WERI-Rb-1 (cell line): ENCODE results near the gene SCART1.
"Not testable (repeated sequence)": the region's sequence is repeated elsewhere in the genome, so short reads cannot be mapped to it uniquely, and the experiment has no call there.

Source experiments
- DNase-seq: peaks from one replicate; pipeline ENCODE4 v3.0.0-alpha.2; 2020
- H3K27ac ChIP-seq: fragments of 250-450 bp; sonication (Bioruptor Pico); 2 replicates; pipeline ENCODE4 v1.5.1; 2020; ENCODE audit warnings: mild to moderate bottlenecking, moderate library complexity
- H3K27me3 ChIP-seq: fragments of 250-450 bp; sonication (Bioruptor Pico); 2 replicates; pipeline ENCODE4 v1.5.1; 2021; ENCODE audit warnings: mild to moderate bottlenecking, low read depth, moderate library complexity; ENCODE audit not compliant: insufficient read depth, severe bottlenecking
- H3K36me3 ChIP-seq: fragments of 250-450 bp; sonication (Bioruptor Pico); 2 replicates; pipeline ENCODE4 v1.5.1; 2020; ENCODE audit warnings: mild to moderate bottlenecking, moderate library complexity
- H3K4me3 ChIP-seq: 2 replicates; pipeline ENCODE4 v1.5.1; 2011; ENCODE audit warnings: low read depth, mild to moderate bottlenecking, control low read depth, low read length
- H3K9me3 ChIP-seq: fragments of 250-450 bp; sonication (Bioruptor Pico); 2 replicates; pipeline ENCODE4 v1.5.1; 2021; ENCODE audit warnings: mild to moderate bottlenecking, moderate library complexity; ENCODE audit not compliant: severe bottlenecking
- TF ChIP-seq, protein P1 (sequence below): IDR thresholded peaks from 2 replicates; pipeline ENCODE4 v1.5.1; 2011; ENCODE audit warnings: low read depth, mild to moderate bottlenecking, control low read depth, inconsistent platforms, low read length

Gene SCART1

GRCh38 chr10:133465191-133465949 is 11.6 kb downstream of the SCART1 start:
- Histone ChIP-seq H3K4me3 (no peak overlapping the region), H3K27ac (no peak overlapping the region), H3K27me3 (no peaks in the 10 kb centered on the region), H3K36me3 (no peaks in the 10 kb centered on the region), H3K9me3 (no peaks in the 10 kb centered on the region)
- DNase-seq = no peak
- TF ChIP-seq, protein P1, sequence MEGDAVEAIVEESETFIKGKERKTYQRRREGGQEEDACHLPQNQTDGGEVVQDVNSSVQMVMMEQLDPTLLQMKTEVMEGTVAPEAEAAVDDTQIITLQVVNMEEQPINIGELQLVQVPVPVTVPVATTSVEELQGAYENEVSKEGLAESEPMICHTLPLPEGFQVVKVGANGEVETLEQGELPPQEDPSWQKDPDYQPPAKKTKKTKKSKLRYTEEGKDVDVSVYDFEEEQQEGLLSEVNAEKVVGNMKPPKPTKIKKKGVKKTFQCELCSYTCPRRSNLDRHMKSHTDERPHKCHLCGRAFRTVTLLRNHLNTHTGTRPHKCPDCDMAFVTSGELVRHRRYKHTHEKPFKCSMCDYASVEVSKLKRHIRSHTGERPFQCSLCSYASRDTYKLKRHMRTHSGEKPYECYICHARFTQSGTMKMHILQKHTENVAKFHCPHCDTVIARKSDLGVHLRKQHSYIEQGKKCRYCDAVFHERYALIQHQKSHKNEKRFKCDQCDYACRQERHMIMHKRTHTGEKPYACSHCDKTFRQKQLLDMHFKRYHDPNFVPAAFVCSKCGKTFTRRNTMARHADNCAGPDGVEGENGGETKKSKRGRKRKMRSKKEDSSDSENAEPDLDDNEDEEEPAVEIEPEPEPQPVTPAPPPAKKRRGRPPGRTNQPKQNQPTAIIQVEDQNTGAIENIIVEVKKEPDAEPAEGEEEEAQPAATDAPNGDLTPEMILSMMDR = no peak

GRCh38 chr10:133465950-133466474 is 12.3 kb downstream of the SCART1 start:
- Histone ChIP-seq H3K36me3 (no peaks in the 10 kb centered on the region), H3K27ac (no peak overlapping the region), H3K9me3 (no peaks in the 10 kb centered on the region), H3K4me3 (no peak overlapping the region), H3K27me3 (no peaks in the 10 kb centered on the region)
- no peak for DNase-seq
- TF ChIP-seq, protein P1 = no peak

GRCh38 chr10:133466683-133467275 is 13.0 kb downstream of the SCART1 start:
- DNase-seq = no peak

DNA sequence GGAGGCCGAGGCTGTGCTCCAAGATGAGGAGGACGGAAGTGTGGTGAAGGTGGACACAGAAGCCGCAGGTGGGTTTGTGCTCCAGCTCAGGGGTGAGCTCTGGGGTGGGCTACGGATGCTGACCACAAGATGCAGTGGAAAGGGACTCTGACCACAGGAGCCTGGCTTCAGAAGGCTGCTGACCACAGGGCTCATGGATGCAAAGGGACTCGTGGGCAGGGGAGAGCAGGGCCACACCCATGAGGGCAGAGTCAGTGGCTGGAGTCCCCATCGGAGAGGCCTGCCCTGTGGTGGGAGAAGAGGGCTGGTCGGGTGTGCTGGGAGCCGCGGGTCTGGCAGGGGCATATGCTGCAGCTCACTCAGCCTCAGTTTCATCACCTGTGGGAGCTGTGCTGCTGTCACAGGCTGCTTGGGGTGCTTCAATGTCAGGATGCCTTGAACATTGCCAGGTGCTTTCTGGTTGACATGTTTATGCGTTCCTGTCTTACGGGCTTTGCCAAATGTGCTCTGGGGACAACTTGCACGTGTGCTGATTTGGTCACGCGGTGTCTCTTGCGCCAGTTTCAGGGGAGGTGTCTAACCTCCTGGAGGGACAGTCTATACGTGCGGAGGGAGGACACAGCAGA is 13.7 kb downstream of the SCART1 start:
- no peak for DNase-seq
- H3K9me3 ChIP-seq = no peaks in the 10 kb centered on the region
- no peaks in the 10 kb centered on the region for H3K36me3 ChIP-seq
- H3K27me3 ChIP-seq = no peaks in the 10 kb centered on the region
- no peak overlapping the region for H3K27ac ChIP-seq
- TF ChIP-seq, protein P1 = no peak
- no peak overlapping the region for H3K4me3 ChIP-seq

More at GRCh38 chr10:133466683-133467275, 13.0 kb downstream of the SCART1 start:
- H3K4me3 ChIP-seq = no peak overlapping the region
- H3K9me3 ChIP-seq = no peaks in the 10 kb centered on the region
- no peaks in the 10 kb centered on the region for H3K36me3 ChIP-seq
- TF ChIP-seq, protein P1 = no peak
- H3K27ac ChIP-seq = no peak overlapping the region
- H3K27me3 ChIP-seq = no peaks in the 10 kb centered on the region

DNA sequence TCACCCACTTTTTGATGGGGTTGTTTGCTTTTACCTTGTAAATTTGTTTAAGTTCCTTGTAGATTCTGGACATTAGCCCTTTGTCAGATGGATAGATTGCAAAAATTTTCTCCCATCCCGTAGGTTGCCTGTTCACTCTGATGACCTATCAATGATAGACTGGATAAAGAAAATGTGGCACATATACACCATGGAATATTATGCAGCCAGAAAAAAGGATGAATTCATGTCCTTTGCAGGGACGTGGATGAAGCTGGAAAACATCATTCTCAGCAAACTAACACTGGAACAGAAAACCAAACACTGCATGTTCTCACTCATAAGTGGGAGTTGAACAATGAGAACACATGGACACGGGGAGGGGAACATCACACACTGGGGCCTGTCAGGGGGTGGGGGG is 15.5 kb downstream of the SCART1 start:
- not testable (repeated sequence) for H3K4me3 ChIP-seq, H3K9me3 ChIP-seq, H3K27me3 ChIP-seq, H3K27ac ChIP-seq, DNase-seq, H3K36me3 ChIP-seq

- no peaks in the 10 kb centered on the region for H3K9me3 ChIP-seq
- no peak overlapping the region for H3K4me3 ChIP-seq
- TF ChIP-seq, protein P1 = no peak
- no peak overlapping the region for H3K27ac ChIP-seq
- no peaks in the 10 kb centered on the region for H3K36me3 ChIP-seq
- H3K27me3 ChIP-seq = no peaks in the 10 kb centered on the region
- no peak for DNase-seq
These were observed 17.8 kb downstream of the SCART1 start for GRCh38 chr10:133471300-133472109.
